Tibial nerve (tissue), 4 donors: Measurements from ENCODE around the gene ANGPTL2. TPM values are rescaled to one million over a fixed set of nuclear protein-coding genes. Genes with fewer than 3 reads are reported as not detected.

Experiments
- DNase-seq, 2 donors: peaks; one replicate each; pipeline ENCODE4 v3.0.0-alpha.2; 2019; ENCODE audit warnings: low spot score in 2 of 2
- H3K27ac ChIP-seq, 4 donors: fragments of 200-600 bp; sonication (generic) in 3 of 4; one replicate each; pipeline ENCODE4 v1.5.1; 2017 to 2019; ENCODE audit warnings: mild to moderate bottlenecking in 1 of 4
- H3K27me3 ChIP-seq, 2 donors: fragments of 200-600 bp; sonication (generic) in 1 of 2; one replicate each; pipeline versions ENCODE4 v1.5.1 to v1.6.0; 2017 to 2019
- H3K36me3 ChIP-seq, 3 donors: fragments of 200-600 bp; sonication (generic); one replicate each; pipeline ENCODE4 v1.5.1; 2018 to 2019
- H3K4me1 ChIP-seq, 4 donors: fragments of 200-600 bp; sonication (generic) in 3 of 4; one replicate each; pipeline ENCODE4 v1.5.1; 2017 to 2019
- H3K4me3 ChIP-seq, 4 donors: fragments of 200-600 bp; sonication (generic) in 3 of 4; one replicate each; pipeline ENCODE4 v1.5.1; 2017 to 2019; ENCODE audit warnings: mild to moderate bottlenecking in 1 of 4, moderate library complexity in 1 of 4
- H3K9me3 ChIP-seq, 4 donors: fragments of 200-600 bp; sonication (generic) in 3 of 4; one replicate each; pipeline ENCODE4 v1.5.1; 2017 to 2019
- CTCF ChIP-seq, 5 experiments: fragments of 200-600 bp in 3 of 5; fragments of 450-650 bp in 2 of 5; sonication (generic) in 3 of 5; IDR thresholded peaks; one replicate each; pipeline ENCODE4 v1.5.1; 2016 to 2019; ENCODE audit warnings: antibody characterized with exemption in 5 of 5, mild to moderate bottlenecking in 3 of 5, moderate library complexity in 2 of 5
- EP300 ChIP-seq, 2 donors: sonication (generic); formaldehyde crosslinking; IDR thresholded peaks; one replicate each; pipeline ENCODE4 v1.6.1; 2017; ENCODE audit warnings: antibody characterized with exemption in 2 of 2, mild to moderate bottlenecking in 1 of 2
- POLR2A ChIP-seq, 2 donors: fragments of 450-650 bp; IDR thresholded peaks; one replicate each; pipeline ENCODE4 v1.6.1; 2017; ENCODE audit warnings: antibody characterized with exemption in 2 of 2, mild to moderate bottlenecking in 2 of 2, moderate library complexity in 2 of 2
- WGBS, 2 donors: methylation state at CpG; one replicate each; pipeline ENCODE4 v1.1.5; 2018; 5-methylcytosine and 5-hydroxymethylcytosine counted together
- total RNA-seq, 4 donors: library from RNA; depleted of rRNA; stranded (reverse); fragments of >200 nt; gene quantifications; one replicate each; pipeline ENCODE4 v1.1.0, GENCODE V29; 2016

Gene ANGPTL2
- total RNA-seq, 4 donors from 2014 or later: 34.5 to 64.1 (median 47.1) TPM

- no peak for DNase-seq
- 96 to 100% methylated on average over 1 of the region's 1 CpG for WGBS, 2 donors
Observed at GRCh38 chr9:127078988-127079387, 43.4 kb downstream of the ANGPTL2 start.

GRCh38 chr9:127078336-127078735 is 44.1 kb downstream of the ANGPTL2 start:
- Histone ChIP-seq H3K36me3 (no peaks in the 10 kb centered on the region), H3K9me3 (no peaks in the 10 kb centered on the region), H3K4me3 (no peak overlapping the region), H3K27me3 (no peaks in the 10 kb centered on the region), H3K27ac (no peak overlapping the region), H3K4me1 (peaks cover 0 to 38% (median 13%) of the 10 kb centered on the region in 4 donors)
- TF ChIP-seq CTCF (IDR thresholded peaks at IDR 0.05): no peak
- no peak for TF ChIP-seq POLR2A (IDR thresholded peaks at IDR 0.05)
- no peak for TF ChIP-seq EP300 (IDR thresholded peaks at IDR 0.05)
- DNase-seq: no peak
- 89 to 95% methylated on average over 6 of the region's 6 CpGs for WGBS, 2 donors

More at GRCh38 chr9:127078988-127079387, 43.4 kb downstream of the ANGPTL2 start:
- Histone ChIP-seq H3K4me3 (no peak overlapping the region), H3K27me3 (no peaks in the 10 kb centered on the region), H3K9me3 (no peaks in the 10 kb centered on the region), H3K27ac (no peak overlapping the region), H3K36me3 (no peaks in the 10 kb centered on the region), H3K4me1 (peaks cover 0 to 37% (median 13%) of the 10 kb centered on the region in 4 donors)
- TF ChIP-seq CTCF (IDR thresholded peaks at IDR 0.05): no peak
- no peak for TF ChIP-seq POLR2A (IDR thresholded peaks at IDR 0.05)
- TF ChIP-seq EP300 (IDR thresholded peaks at IDR 0.05): no peak

GRCh38 chr9:127077644-127077946 is 44.8 kb downstream of the ANGPTL2 start:
- H3K4me3 ChIP-seq: no peak overlapping the region
- no peaks in the 10 kb centered on the region for H3K27me3 ChIP-seq
- H3K9me3 ChIP-seq: no peaks in the 10 kb centered on the region
- H3K36me3 ChIP-seq: no peaks in the 10 kb centered on the region
- peak overlapping the region in 1 of 4 donors; percentile 20 for H3K27ac ChIP-seq
- peaks cover 0 to 38% (median 13%) of the 10 kb centered on the region in 4 donors for H3K4me1 ChIP-seq
- DNase-seq: no peak
- WGBS, 2 donors: 65% methylated on average over 2 of the region's 2 CpGs
- TF ChIP-seq POLR2A (IDR thresholded peaks at IDR 0.05) (no peak), CTCF (IDR thresholded peaks at IDR 0.05) (no peak), EP300 (IDR thresholded peaks at IDR 0.05) (no peak)

GRCh38 chr9:127076860-127077643 is 45.4 kb downstream of the ANGPTL2 start:
- 85 to 86% methylated on average over 5 of the region's 5 CpGs for WGBS, 2 donors
- Histone ChIP-seq H3K27me3 (no peaks in the 10 kb centered on the region), H3K9me3 (peaks cover 0 to 3% (median 0%) of the 10 kb centered on the region in 4 donors), H3K4me1 (peaks cover 0 to 38% (median 13%) of the 10 kb centered on the region in 4 donors), H3K27ac (peak overlapping the region in 1 of 4 donors; percentile 20), H3K4me3 (no peak overlapping the region), H3K36me3 (no peaks in the 10 kb centered on the region)
- TF ChIP-seq POLR2A (IDR thresholded peaks at IDR 0.05): no peak
- TF ChIP-seq EP300 (IDR thresholded peaks at IDR 0.05): no peak
- no peak for TF ChIP-seq CTCF (IDR thresholded peaks at IDR 0.05)
- no peak for DNase-seq

- TF ChIP-seq EP300 (IDR thresholded peaks at IDR 0.05): no peak
- no peak for TF ChIP-seq CTCF (IDR thresholded peaks at IDR 0.05)
- TF ChIP-seq POLR2A (IDR thresholded peaks at IDR 0.05): no peak
- Histone ChIP-seq H3K4me3 (no peak overlapping the region), H3K36me3 (no peaks in the 10 kb centered on the region), H3K27me3 (no peaks in the 10 kb centered on the region), H3K4me1 (peaks cover 0 to 38% (median 13%) of the 10 kb centered on the region in 4 donors), H3K9me3 (peaks cover 0 to 12% (median 5%) of the 10 kb centered on the region in 4 donors), H3K27ac (peak overlapping the region in 2 of 4 donors; percentile 41 to 45)
- DNase-seq: no peak
- WGBS, 2 donors: 21 to 26% methylated on average over 2 of the region's 2 CpGs
Observed at GRCh38 chr9:127075624-127076372, 46.6 kb downstream of the ANGPTL2 start.
